AG09319 (cell line): ENCODE data around the gene KCNK17.

Source experiments
- DNase-seq: peaks from one replicate; pipeline ENCODE4 v3.0.0-alpha.2; 2010; ENCODE audit warnings: low read depth; ENCODE audit errors: extremely low read depth
- TF ChIP-seq, protein P1 (sequence below): IDR thresholded peaks from 2 replicates; pipeline ENCODE4 v1.5.1; 2011; ENCODE audit warnings: low read depth, mild to moderate bottlenecking, inconsistent platforms, low read length, moderate library complexity

Gene KCNK17

GRCh38 chr6:39300739-39301138 is 13.5 kb downstream of the KCNK17 start:
- TF ChIP-seq, protein P1, sequence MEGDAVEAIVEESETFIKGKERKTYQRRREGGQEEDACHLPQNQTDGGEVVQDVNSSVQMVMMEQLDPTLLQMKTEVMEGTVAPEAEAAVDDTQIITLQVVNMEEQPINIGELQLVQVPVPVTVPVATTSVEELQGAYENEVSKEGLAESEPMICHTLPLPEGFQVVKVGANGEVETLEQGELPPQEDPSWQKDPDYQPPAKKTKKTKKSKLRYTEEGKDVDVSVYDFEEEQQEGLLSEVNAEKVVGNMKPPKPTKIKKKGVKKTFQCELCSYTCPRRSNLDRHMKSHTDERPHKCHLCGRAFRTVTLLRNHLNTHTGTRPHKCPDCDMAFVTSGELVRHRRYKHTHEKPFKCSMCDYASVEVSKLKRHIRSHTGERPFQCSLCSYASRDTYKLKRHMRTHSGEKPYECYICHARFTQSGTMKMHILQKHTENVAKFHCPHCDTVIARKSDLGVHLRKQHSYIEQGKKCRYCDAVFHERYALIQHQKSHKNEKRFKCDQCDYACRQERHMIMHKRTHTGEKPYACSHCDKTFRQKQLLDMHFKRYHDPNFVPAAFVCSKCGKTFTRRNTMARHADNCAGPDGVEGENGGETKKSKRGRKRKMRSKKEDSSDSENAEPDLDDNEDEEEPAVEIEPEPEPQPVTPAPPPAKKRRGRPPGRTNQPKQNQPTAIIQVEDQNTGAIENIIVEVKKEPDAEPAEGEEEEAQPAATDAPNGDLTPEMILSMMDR, result no peak

GRCh38 chr6:39298061-39298460 is 16.2 kb downstream of the KCNK17 start:
- DNase-seq, result no peak
- TF ChIP-seq, protein P1, result no peak

More at GRCh38 chr6:39300739-39301138, 13.5 kb downstream of the KCNK17 start:
- DNase-seq, result no peak

DNA sequence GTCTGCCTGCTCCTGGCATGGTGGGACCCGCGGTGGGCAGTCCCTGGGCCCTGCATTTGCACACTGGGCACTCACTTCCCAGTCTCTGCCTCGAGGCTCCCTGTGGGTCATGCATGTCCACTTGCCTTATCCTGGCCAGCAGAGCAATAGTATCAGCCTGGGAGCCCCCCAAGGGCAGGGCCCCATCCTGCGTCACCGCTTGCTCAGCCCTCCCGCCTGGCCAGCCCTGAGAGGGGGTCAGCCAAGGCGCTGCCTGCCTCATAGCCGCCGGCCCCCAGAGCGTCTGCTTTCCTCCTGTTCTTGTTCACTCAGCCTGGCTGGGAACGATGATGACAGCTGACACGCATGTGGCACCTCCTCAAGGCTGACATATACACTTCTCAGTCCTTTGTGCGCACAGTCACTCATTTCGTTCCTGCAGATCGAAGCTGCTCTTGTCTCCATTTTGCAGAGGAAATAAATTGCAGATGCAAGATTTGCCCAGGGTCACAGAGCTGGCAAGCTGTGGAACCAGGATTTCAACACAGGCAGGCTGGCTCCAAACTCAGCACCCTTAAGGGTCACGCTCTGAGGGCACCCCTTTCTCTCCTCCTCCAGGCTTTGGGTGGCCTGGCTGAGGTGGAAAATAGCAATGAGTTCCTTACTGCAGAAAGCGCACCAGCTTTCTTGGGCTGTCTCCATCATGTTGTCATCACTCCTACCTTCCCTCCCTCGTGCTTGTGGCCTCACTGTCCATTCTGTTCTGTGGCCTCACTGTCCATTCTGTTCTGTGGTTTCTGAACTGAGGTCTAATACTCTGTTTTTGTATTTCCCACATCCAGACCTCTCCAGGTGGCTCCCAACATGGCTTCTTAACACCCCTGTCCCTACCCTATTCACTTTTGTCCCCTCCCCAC is 17.2 kb downstream of the KCNK17 start:
- no peak for DNase-seq
- TF ChIP-seq, protein P1, result no peak

DNA sequence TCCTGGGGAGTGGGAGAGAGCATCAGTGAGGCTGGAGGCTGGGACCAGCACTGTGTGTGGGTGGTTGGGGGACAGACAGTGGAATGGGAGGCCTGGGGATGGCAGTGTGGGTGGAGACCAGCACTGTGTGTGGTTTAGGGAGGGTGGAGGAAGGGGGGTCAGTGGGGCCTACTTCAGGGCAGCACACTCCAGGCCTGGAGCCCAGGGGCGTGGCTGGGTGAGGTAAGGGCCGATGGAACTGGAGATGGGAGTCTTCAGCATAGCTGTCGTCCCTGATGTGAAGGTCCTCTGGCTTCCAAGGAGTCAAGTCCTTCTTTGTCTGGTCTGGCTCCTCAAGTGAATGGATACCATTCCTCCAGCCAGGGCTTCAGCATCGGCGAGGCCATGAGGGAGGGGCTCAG is 18.6 kb downstream of the KCNK17 start:
- TF ChIP-seq, protein P1, result no peak
- DNase-seq, result no peak

DNA sequence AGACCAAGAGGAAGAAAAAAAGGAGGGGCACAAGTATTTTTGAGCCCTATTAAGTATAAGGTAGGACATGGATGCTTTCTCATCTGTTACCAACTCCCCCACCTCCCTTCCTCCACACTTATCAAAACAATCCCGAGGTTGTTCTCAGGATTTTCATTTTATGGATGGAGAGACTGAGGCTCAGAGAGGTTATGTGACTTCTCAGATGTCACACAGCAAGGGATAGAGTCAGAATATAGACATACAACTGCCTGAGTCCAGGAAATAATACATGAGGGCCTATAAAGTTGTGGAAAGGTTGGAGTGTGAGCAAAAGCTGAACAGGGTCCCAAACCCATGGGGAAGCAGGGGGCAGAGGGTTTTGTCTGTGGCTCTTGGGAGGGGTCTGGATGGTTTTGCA is 19.3 kb downstream of the KCNK17 start:
- TF ChIP-seq, protein P1, result no peak
- DNase-seq, result no peak

DNA sequence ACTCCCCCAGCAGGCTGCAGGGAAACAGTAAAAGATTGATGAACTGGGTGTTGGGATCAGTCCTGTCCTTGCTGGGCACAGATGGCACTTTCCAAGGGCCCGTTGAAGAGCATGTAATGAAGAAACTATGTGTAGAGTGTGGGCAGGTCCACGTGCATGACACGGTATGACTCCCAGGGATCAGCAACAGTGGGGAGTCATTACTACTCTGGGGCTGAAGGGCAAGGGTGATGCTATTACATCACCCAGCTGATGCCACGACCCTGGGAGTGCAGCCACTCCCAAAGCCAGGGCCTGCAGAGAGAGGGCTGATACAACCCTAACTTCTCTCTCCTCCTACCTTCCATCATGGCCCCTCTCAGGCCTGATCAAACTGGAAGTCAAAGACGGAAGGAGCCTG is 20.1 kb downstream of the KCNK17 start:
- TF ChIP-seq, protein P1, result no peak

GRCh38 chr6:39292637-39293036 is 21.6 kb downstream of the KCNK17 start:
- DNase-seq, result no peak
- TF ChIP-seq, protein P1, result no peak

More for the DNA sequence above, 20.1 kb downstream of the KCNK17 start:
- no peak for DNase-seq
